Fibroblast of pulmonary artery (primary cell): ENCODE results near the gene LCE2B.

ENCODE experiments used
- DNase-seq: peaks from one replicate; pipeline ENCODE4 v3.0.0-alpha.2; 2010; ENCODE audit warnings: low read depth
- H3K4me3 ChIP-seq: replicated peaks from 2 replicates; pipeline ENCODE4 v1.5.1; 2011; ENCODE audit warnings: low read depth, mild to moderate bottlenecking, control low read depth, low read length, moderate library complexity
- CTCF ChIP-seq: IDR thresholded peaks from 2 replicates; pipeline ENCODE4 v1.5.1; 2011; ENCODE audit warnings: mild to moderate bottlenecking, control low read depth, low read length, inconsistent platforms; ENCODE audit errors: missing control alignments

The LCE2B gene

GRCh38 chr1:152728986-152729385 is 43.1 kb downstream of the LCE2B start:
- no peak overlapping the region for H3K4me3 ChIP-seq
- no peak for TF ChIP-seq CTCF
- no peak for DNase-seq

DNA sequence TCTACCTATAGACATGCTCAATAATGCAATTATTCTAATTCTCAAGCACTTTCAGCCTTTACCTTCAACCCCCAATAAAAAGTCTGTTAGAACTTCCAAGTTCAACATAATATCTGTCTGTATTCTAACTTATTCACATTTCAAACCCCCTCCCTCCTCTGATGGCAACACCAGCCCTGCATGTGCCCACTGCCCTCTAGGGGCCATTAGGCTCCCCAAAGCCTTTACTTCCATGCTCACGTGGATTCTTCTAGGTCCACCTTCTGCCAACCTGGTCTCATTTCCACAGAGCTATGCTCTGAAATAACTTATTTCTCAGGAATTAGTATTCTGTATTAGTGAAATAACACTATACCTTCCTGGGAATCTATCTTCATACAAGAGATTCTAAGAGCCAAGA is 49.7 kb downstream of the LCE2B start:
- DNase-seq = no peak
- no peak for TF ChIP-seq CTCF
- no peak overlapping the region for H3K4me3 ChIP-seq
